ENCODE measurements around the gene SLC26A4. TPM values are rescaled to one million over a fixed set of nuclear protein-coding genes. Genes with fewer than 3 reads are reported as not detected.

Gene SLC26A4
- 1 to 10 TPM; 1.0 to 3.4 TPM for total RNA-seq

- 10% methylated on average over 37 of the region's 37 CpGs for WGBS
- Histone ChIP-seq H3K27ac (peak within 1 kb of the TSS in 1 of 2 donors; percentile 44), H3K4me1 (replicated peaks) (peaks cover 2% of the 10 kb centered on the region), H3K9me3 (no peaks in the 10 kb centered on the region), H3K36me3 (no peaks in the 10 kb centered on the region), H3K27me3 (replicated peaks; ENCODE audit: insufficient read depth) (no peaks in the 10 kb centered on the region), H3K4me3 (peak within 1 kb of the TSS; percentile 40 to 48)
- TF ChIP-seq CTCF (IDR thresholded peaks at IDR 0.05) (no peak), POLR2AphosphoS5 (IDR thresholded peaks at IDR 0.05) (no peak), POLR2A (IDR thresholded peaks at IDR 0.05) (no peak)
- no peak for DNase-seq (ENCODE audit: low spot score)
- intact Hi-C loops (cut with DNase I) = no loop called here
Observed at GRCh38 chr7:107660381-107661080, at the start of gene SLC26A4. Gene SLC26A4 (plus strand): TSS chr7:107660828. CDS start chr7:107661642, 814 bp downstream.

- TF ChIP-seq POLR2A (IDR thresholded peaks at IDR 0.05) (no peak), POLR2AphosphoS5 (IDR thresholded peaks at IDR 0.05) (no peak), CTCF (IDR thresholded peaks at IDR 0.05) (no peak)
- intact Hi-C loops (cut with DNase I) = no loop called here
- no peak for DNase-seq (ENCODE audit: low spot score)
- Histone ChIP-seq H3K27me3 (replicated peaks; ENCODE audit: insufficient read depth) (no peaks in the 10 kb centered on the region), H3K9me3 (no peaks in the 10 kb centered on the region), H3K4me1 (replicated peaks) (peaks cover 6% of the 10 kb centered on the region), H3K4me3 (no peak overlapping the region), H3K27ac (peak overlapping the region; percentile 14 to 54), H3K36me3 (no peaks in the 10 kb centered on the region)
- WGBS = 74% methylated on average over 1 of the region's 1 CpG
Observed at GRCh38 chr7:107613439-107613838, 47.2 kb upstream of the SLC26A4 start.

- peak; percentile 18 for DNase-seq (ENCODE audit: low spot score)
- TF ChIP-seq POLR2A (IDR thresholded peaks at IDR 0.05) = no peak
- TF ChIP-seq CTCF (IDR thresholded peaks at IDR 0.05) = no peak
- no peak for TF ChIP-seq POLR2AphosphoS5 (IDR thresholded peaks at IDR 0.05)
- intact Hi-C loops (cut with DNase I) = no loop called here
- Histone ChIP-seq H3K4me1 (replicated peaks) (peaks cover 6% of the 10 kb centered on the region), H3K27me3 (replicated peaks; ENCODE audit: insufficient read depth) (no peaks in the 10 kb centered on the region), H3K36me3 (no peaks in the 10 kb centered on the region), H3K27ac (peak overlapping the region; percentile 14 to 54), H3K9me3 (no peaks in the 10 kb centered on the region), H3K4me3 (no peak overlapping the region)
Observed at GRCh38 chr7:107613948-107614347, 46.7 kb upstream of the SLC26A4 start.

- DNase-seq (ENCODE audit: low spot score) = no peak
- H3K27ac ChIP-seq = peak overlapping the region; percentile 27 to 54
- H3K4me3 ChIP-seq = no peak overlapping the region
- H3K27me3 ChIP-seq (replicated peaks; ENCODE audit: insufficient read depth) = no peaks in the 10 kb centered on the region
- intact Hi-C loops (cut with DNase I) = no loop called here
- H3K9me3 ChIP-seq = no peaks in the 10 kb centered on the region
- H3K4me1 ChIP-seq (replicated peaks) = peaks cover 6% of the 10 kb centered on the region
- H3K36me3 ChIP-seq = no peaks in the 10 kb centered on the region
- TF ChIP-seq CTCF (IDR thresholded peaks at IDR 0.05) = no peak
- TF ChIP-seq POLR2AphosphoS5 (IDR thresholded peaks at IDR 0.05) = peak; percentile 25
Observed at GRCh38 chr7:107614425-107614824, 46.2 kb upstream of the SLC26A4 start.
